Mammary epithelial cell (primary cell): Measurements from ENCODE around the gene CDC42EP2.

Experiments used
- EZH2 ChIP-seq: IDR thresholded peaks from 2 replicates; pipeline ENCODE4 v1.6.1; 2012; ENCODE audit warnings: low read length, inconsistent platforms, borderline replicate concordance
- TF ChIP-seq, protein P1 (sequence below), 2 donors: IDR thresholded peaks in 1 of 2; conservative IDR thresholded peaks in 1 of 2; 2 replicates each; pipeline ENCODE4 v1.5.1; 2011 to 2012; ENCODE audit warnings: inconsistent platforms in 2 of 2, low read length in 2 of 2, mild to moderate bottlenecking in 2 of 2, control low read depth in 1 of 2, low read depth in 1 of 2; ENCODE audit not compliant: insufficient read depth in 1 of 2; ENCODE audit errors: extremely low read depth in 1 of 2

- TF ChIP-seq, protein P1, sequence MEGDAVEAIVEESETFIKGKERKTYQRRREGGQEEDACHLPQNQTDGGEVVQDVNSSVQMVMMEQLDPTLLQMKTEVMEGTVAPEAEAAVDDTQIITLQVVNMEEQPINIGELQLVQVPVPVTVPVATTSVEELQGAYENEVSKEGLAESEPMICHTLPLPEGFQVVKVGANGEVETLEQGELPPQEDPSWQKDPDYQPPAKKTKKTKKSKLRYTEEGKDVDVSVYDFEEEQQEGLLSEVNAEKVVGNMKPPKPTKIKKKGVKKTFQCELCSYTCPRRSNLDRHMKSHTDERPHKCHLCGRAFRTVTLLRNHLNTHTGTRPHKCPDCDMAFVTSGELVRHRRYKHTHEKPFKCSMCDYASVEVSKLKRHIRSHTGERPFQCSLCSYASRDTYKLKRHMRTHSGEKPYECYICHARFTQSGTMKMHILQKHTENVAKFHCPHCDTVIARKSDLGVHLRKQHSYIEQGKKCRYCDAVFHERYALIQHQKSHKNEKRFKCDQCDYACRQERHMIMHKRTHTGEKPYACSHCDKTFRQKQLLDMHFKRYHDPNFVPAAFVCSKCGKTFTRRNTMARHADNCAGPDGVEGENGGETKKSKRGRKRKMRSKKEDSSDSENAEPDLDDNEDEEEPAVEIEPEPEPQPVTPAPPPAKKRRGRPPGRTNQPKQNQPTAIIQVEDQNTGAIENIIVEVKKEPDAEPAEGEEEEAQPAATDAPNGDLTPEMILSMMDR (conservative IDR thresholded peaks at IDR 0.05 in 1 of 2, IDR thresholded peaks at IDR 0.05 in 1 of 2; ENCODE audit: extremely low read depth in 1 of 2, insufficient read depth in 1 of 2, low read depth in 1 of 2, low read length in 2 of 2): no peak
- TF ChIP-seq EZH2: no peak
Observed at GRCh38 chr11:65323813-65324212, 9.1 kb downstream of the CDC42EP2 start.
